ENCODE results near the gene AFM. TPM values are rescaled to one million over a fixed set of nuclear protein-coding genes. Genes with fewer than 3 reads are reported as not detected.

Gene AFM
- total and polyA plus RNA-seq, 2 of the 13 experiments (the other 11 are each of a cell fraction or from before 2014, with no cell fraction given): 0.13 to 1.8 TPM

GRCh38 chr4:73432169-73433000, 49.2 kb upstream of the AFM start (continued):
- TF ChIP-seq ARID5B (CRISPR knock-in tag; IDR thresholded peaks at IDR 0.05) (peak; percentile 96), MAX (IDR thresholded peaks at IDR 0.05) (peak; percentile 48; the same call in 1 of the 2 replicates), SAFB2 (CRISPR knock-in tag; IDR thresholded peaks at IDR 0.05; ENCODE audit: borderline replicate concordance, low read depth) (no peak), ZNF121 (CRISPR knock-in tag; IDR thresholded peaks at IDR 0.05) (no peak), ZNF383 (CRISPR knock-in tag; IDR thresholded peaks at IDR 0.05; ENCODE audit: borderline replicate concordance) (no peak), SP5 (CRISPR knock-in tag; IDR thresholded peaks at IDR 0.05; ENCODE audit: borderline replicate concordance, low read depth) (0 out of 2 replicates have a peak, but pooled peaks have one; percentile 13), KAT8 (CRISPR knock-in tag; IDR thresholded peaks at IDR 0.05) (peak; percentile 39; the same call in 1 of the 2 replicates), CAMTA2 (CRISPR knock-in tag; IDR thresholded peaks at IDR 0.05; ENCODE audit: borderline replicate concordance) (no peak), ZNF567 (CRISPR knock-in tag; IDR thresholded peaks at IDR 0.05; ENCODE audit: borderline replicate concordance) (no peak), U2AF2 (IDR thresholded peaks at IDR 0.05; ENCODE audit: low read depth, low read length) (no peak), CEBPB (IDR thresholded peaks at IDR 0.05; ENCODE audit: borderline replicate concordance, low read depth, low read length) (peak; percentile 94), ELF3 (CRISPR knock-in tag; IDR thresholded peaks at IDR 0.05) (peak; percentile 83), FOXM1 (CRISPR knock-in tag; IDR thresholded peaks at IDR 0.05) (no peak), TBL1XR1 (IDR thresholded peaks at IDR 0.05; ENCODE audit: borderline replicate concordance, low read length, partially characterized antibody) (peak; percentile 84), TEAD3 (CRISPR knock-in tag; optimal IDR thresholded peaks at IDR 0.05; ENCODE audit: borderline replicate concordance) (peak; percentile 82), PPARG (CRISPR knock-in tag; conservative IDR thresholded peaks at IDR 0.05) (peak; percentile 95), DBP (CRISPR knock-in tag; IDR thresholded peaks at IDR 0.05; ENCODE audit: not compliant biosample characterization) (no peak), RAD51 (IDR thresholded peaks at IDR 0.05; ENCODE audit: borderline replicate concordance) (no peak), ZBED4 (CRISPR knock-in tag; IDR thresholded peaks at IDR 0.05; ENCODE audit: borderline replicate concordance) (peak; percentile 47; the same call in 1 of the 2 replicates), THAP8 (CRISPR knock-in tag; IDR thresholded peaks at IDR 0.05; ENCODE audit: borderline replicate concordance) (no peak)
